ENCODE measurements around the gene DOCK10.

Gene DOCK10

GRCh38 chr2:224835405-224835804, 206.9 kb downstream of the DOCK10 start:
- no peak for DNase-seq (ENCODE audit: low read depth in 2 of 2)

DNA sequence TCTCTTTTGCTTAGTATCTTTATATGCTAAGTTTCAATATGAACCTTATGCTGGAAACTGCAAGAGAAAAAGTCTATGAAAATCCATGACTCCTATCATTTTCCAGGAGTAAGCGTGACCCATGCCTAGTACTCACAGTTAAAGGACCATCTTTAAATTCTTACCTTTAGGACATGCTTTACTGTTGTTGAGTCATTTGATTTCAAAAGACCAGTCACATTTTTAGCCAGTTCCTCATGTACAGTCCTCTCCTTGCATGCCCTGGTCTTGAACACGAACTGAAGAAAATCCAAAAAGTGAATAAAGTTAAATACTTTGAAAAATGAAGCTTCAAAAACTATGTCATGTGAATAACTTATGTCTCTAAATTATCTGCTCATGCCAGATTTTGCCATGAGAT, 208.3 kb downstream of the DOCK10 start:
- no peak for DNase-seq (ENCODE audit: low read depth in 2 of 2)

DNA sequence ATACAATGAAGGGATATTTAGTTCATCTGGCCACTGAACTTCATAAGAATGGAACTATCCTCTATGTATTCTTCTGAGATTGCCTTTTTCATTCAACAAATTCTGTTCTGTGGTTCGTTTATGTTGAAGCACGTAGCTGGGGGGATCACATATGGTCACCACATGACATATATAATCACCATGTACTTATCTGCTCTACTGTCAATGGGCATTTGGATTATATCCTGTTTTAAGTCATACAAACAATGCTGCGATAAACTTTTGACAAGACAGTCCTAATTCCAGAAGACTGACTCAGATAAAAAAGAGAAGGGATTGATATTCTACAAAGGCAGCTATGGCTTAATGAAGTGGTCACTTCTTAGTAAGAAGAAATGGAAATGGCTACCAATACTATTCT, 210.1 kb downstream of the DOCK10 start:
- DNase-seq (ENCODE audit: low read depth in 2 of 2), result peak in 1 of 2 experiments; percentile 35

- no peak for DNase-seq (ENCODE audit: low read depth in 2 of 2)
These were observed 210.7 kb downstream of the DOCK10 start for GRCh38 chr2:224831530-224831929.

- no peak for DNase-seq (ENCODE audit: low read depth in 2 of 2)
These were observed 221.8 kb downstream of the DOCK10 start for GRCh38 chr2:224820283-224820991.

GRCh38 chr2:224819075-224819474, 223.2 kb downstream of the DOCK10 start:
- DNase-seq (ENCODE audit: low read depth in 2 of 2), result no peak

GRCh38 chr2:224817676-224818075, 224.6 kb downstream of the DOCK10 start:
- DNase-seq (ENCODE audit: low read depth in 2 of 2), result no peak

- DNase-seq (ENCODE audit: low read depth in 2 of 2), result peak; percentile 57 to 65
These were observed 225.5 kb downstream of the DOCK10 start for GRCh38 chr2:224816816-224817215.

GRCh38 chr2:224813578-224813977, 228.7 kb downstream of the DOCK10 start:
- no peak for DNase-seq (ENCODE audit: low read depth in 2 of 2)

DNA sequence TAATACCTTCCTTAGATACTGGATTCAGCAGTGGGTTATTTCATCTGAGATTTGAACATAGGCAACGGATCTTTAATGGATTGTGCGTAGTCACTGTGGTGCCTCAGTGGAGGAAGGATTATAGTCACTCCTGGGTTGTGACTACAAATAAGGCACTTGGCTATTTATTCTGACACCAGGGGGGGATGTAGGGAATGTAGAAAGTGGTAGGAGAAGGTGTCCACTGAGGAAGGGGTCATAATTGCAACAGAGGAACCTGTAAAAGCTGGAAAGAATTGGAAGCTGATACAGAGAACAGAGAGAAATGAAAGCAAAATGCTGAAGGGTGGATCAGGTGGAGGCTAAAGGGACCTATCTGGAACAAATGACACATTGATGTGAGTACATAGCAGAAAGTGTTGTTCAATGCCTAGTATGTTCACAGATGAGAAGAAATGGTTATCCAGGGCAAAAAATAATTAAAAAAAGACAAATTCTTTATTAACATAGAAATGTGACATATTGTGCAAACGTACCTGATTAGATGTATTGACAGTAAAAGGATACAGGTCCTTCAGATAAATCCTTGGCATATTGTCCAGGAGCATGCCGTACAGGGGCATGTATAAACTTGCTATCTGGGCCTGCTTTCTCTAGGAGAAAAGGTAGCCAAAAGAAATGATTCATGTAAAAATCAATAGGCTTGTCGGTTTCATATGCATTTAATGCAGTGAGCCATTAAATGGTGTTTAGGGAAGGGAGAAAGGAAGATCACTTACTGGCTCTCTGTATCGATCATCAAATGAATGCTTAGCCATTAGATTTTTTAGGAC, 234.9 kb downstream of the DOCK10 start:
- DNase-seq (ENCODE audit: low read depth in 2 of 2), result no peak

GRCh38 chr2:224803930-224804329, 238.3 kb downstream of the DOCK10 start:
- DNase-seq (ENCODE audit: low read depth in 2 of 2), result no peak

GRCh38 chr2:224802407-224802806, 239.9 kb downstream of the DOCK10 start:
- no peak for DNase-seq (ENCODE audit: low read depth in 2 of 2)

DNA sequence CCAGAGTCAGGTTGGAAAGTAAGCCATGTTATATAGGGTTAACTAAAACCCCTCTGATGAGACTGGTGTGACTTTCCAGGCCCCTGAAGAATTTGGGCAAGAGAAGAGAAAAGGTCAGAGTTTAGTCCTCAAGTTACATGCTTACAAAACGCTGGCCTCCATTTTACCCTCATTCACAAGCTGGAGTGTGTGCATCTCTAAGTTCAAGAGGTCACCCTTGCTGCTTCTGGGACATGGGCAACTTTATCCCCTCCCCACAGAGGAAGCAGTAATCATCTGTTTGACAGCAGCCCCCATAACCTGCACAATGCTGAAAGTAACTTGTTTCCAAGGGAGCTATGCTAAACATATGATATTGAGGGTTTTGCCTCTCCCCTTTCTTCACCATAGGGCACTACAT, 240.9 kb downstream of the DOCK10 start:
- DNase-seq (ENCODE audit: low read depth in 2 of 2), result no peak

DNA sequence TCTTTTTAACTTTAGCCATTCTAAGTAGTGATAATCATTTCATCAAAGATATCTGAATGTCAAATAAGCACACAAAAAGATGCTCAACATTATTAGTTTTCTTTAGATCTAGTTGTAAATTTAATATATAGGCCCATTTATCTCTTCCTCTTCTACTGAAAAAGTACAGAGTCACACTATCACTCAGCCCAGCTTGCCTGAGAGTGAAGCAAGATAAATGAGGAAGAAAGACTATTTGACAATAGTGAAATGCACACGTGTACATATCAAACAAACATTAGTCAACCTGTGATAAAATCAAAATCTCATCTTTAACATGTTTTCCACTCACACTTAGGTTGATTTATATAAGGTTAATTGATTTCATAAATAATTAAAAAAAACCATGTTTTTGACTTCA, 242.6 kb downstream of the DOCK10 start:
- DNase-seq (ENCODE audit: low read depth in 2 of 2), result no peak

GRCh38 chr2:224798180-224798579, 244.1 kb downstream of the DOCK10 start:
- DNase-seq (ENCODE audit: low read depth in 2 of 2), result no peak

DNA sequence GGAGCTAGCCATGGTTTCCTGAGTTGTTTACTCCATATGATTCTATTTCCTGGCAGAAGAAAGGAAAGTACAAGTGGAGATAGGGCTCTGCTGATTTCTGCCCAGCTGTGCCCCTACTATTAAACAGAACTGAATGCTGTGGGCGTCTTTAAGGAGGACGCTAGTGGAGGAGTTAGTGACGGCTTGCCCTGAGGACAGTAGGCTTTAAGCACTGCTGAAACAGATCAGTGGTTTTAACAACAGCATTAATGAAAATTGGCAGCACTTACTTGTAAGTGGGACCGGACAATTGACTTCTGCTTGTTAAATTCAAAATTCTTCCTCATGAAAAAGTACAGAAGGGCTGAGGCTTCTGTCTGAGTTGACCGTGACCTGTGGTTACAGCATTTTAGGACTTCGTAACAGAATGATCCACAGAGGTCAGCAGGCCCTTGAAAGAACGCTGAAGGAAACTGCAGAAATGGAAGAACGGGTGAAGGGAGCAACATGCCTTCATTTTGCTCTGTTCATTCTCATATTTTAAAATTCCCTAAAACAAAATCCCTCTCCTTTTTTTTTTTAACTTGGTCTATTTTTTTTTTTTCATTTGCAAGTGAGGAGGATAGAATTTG, 245.5 kb downstream of the DOCK10 start:
- no peak for DNase-seq (ENCODE audit: low read depth in 2 of 2)

DNA sequence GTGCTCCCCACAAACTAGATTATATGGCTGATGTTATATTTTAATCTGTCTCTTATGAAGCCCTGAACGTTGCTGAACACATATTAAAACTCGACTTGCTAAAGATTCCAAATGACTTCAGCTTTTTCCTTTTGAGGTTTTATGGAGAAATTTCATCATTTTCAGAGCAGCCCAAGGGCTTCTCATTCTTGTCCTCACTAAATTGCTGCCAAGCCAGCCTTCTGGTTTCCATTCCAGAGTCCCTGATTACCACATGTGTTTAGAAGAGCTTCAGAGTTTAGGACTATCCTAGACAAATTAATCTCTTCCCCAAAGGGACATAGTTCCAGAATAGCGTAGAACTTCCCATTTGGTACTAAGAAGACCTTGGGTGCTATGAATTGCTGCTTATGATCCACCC, 248.3 kb downstream of the DOCK10 start:
- peak; percentile 54 to 56 for DNase-seq (ENCODE audit: low read depth in 2 of 2)

DNA sequence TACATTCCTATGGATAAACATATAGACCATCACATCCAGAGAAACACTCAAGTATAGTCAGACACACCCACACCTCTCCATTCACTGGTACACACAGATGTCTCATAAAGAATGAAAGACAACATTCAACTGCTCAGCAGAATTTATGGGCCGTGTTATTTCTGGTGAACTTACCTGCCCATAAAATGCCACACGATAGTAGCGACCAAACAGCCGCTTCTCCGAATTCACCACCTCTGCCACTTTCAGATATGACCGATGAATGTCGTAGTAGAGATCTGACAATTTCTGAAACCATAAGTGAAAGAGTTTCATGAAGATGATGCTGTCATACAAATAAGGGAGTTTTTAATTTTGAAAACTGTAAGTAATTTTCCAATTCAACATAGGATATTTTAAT, 255.4 kb downstream of the DOCK10 start:
- DNase-seq (ENCODE audit: low read depth in 2 of 2), result no peak

DNA sequence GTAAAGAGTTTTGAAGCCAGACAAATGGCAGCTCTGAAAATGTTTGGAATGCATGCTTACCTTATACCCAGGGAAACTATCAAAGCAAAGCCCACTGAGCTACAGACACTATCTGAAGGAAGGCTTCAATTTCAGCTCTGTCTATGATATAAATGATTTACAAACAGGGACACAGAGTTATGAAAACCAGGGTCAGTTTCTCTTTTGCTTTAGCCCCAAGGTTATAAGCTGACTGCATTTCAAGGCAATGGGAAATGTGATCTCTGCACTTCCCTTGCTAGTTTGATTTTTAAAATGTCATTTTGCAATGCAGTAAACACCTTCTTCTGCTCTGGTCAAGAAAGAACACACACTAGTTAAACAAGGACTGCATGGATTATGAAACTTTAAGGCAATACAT, 260.9 kb downstream of the DOCK10 start:
- no peak for DNase-seq (ENCODE audit: low read depth in 2 of 2)

DNA sequence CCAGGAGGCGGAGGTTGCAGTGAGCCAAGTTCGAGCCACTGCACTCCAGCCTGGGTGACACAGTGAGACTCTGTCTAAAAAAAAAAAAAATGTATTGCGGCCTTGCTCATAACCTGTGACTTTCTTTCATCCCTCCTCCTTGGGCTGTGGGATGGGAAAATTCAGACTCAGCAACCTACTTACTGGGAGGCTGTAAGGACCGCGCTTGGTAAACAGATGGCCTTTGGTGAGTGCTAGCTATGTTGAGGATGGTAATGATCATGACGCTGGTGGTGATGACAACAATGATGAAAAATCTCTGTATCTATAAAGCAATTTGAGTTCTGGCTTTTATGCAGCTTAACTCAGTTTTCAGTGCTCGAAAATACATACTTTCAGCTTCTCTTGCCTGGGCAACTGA, 261.4 kb downstream of the DOCK10 start:
- no peak for DNase-seq (ENCODE audit: low read depth in 2 of 2)

DNA sequence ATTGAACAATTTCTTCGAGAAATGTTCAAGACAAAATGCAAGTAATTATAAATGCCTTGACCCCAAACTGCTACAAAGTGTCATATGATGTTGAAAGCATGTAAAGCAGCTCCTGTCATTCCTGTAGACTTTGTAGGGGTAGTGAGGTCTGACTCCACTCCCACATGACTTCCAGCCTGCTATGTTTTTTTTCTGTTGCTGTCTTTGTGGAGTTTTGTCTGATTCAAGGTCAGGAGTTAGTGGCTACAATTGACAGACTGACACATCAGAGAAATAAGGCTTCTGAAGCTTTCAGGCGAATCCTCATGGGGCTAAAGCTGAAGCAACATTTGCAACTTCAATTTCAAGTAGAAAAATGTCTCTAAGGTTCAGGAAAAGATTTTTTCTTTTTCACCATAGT, 262.2 kb downstream of the DOCK10 start:
- no peak for DNase-seq (ENCODE audit: low read depth in 2 of 2)

DNA sequence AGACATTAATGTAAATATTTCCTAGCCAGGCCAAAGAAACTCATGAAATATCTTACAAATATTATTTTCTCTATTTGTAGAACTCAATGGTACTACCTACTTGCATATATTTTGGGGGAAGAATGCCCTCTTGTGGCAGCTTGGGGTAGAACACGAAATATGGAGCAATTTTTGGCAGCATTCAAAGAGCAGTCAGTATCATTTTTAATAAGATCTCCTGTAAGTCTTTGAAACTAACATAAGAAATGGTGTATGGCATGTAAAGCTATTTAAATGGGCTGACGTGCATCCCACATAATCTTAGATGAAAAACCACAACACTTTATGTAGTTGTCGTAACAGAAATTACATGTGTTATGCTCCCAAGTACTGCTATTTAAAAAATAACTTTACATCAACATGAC, 263.8 kb downstream of the DOCK10 start:
- DNase-seq (ENCODE audit: low read depth in 2 of 2), result peak; percentile 28 to 46

DNA sequence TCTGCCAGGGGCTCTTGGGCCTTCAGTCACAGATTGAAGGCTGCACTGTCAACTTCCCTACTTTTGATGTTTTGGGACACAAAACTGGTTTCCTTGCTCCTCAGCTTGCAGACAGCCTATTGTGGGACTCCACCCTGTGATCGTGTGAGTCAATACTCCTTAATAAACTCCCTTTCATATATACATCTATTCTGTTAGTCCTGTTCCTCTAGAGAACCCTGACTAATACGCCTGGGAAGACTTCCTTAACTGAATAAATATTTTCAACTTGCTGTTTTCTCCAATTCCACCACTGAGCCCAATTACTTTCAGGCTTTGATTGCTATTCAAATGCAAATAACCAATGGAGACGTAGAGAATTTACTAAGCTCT, 264.7 kb downstream of the DOCK10 start:
- DNase-seq (ENCODE audit: low read depth in 2 of 2), result no peak
